Measurements from ENCODE around the gene DNAAF5.

Gene DNAAF5

GRCh38 chr7:726084-726853 is at the start of gene DNAAF5:
Gene DNAAF5 (plus strand): TSS chr7:726699. CDS start chr7:726721, 22 bp downstream.
- DNase-seq (ENCODE audit: low spot score), result peak; percentile 76

- DNase-seq (ENCODE audit: low spot score), result no peak
Measured at GRCh38 chr7:676972-677385, 49.5 kb upstream of the DNAAF5 start.

- no peak for DNase-seq (ENCODE audit: low spot score)
Measured at GRCh38 chr7:680411-681127, 45.9 kb upstream of the DNAAF5 start.

- DNase-seq (ENCODE audit: low spot score), result no peak
Measured at GRCh38 chr7:681551-682307, 44.8 kb upstream of the DNAAF5 start.

GRCh38 chr7:682810-683209 is 43.7 kb upstream of the DNAAF5 start:
- no peak for DNase-seq (ENCODE audit: low spot score)

- no peak for DNase-seq (ENCODE audit: low spot score)
Measured at GRCh38 chr7:683526-684205, 42.8 kb upstream of the DNAAF5 start.

- no peak for DNase-seq (ENCODE audit: low spot score)
Measured at GRCh38 chr7:684416-684815, 42.1 kb upstream of the DNAAF5 start.

GRCh38 chr7:685540-685939 is 41.0 kb upstream of the DNAAF5 start:
- DNase-seq (ENCODE audit: low spot score), result no peak

- no peak for DNase-seq (ENCODE audit: low spot score)
Measured at GRCh38 chr7:690478-691360, 35.8 kb upstream of the DNAAF5 start.

GRCh38 chr7:691361-692045 is 35.0 kb upstream of the DNAAF5 start:
- no peak for DNase-seq (ENCODE audit: low spot score)

GRCh38 chr7:693280-693679 is 33.2 kb upstream of the DNAAF5 start:
- DNase-seq (ENCODE audit: low spot score), result no peak

GRCh38 chr7:696426-696811 is 30.1 kb upstream of the DNAAF5 start:
- DNase-seq (ENCODE audit: low spot score), result no peak

GRCh38 chr7:696812-697551 is 29.5 kb upstream of the DNAAF5 start:
- peak; percentile 47 for DNase-seq (ENCODE audit: low spot score)

GRCh38 chr7:698515-699475 is 27.7 kb upstream of the DNAAF5 start:
- peak; percentile 22 for DNase-seq (ENCODE audit: low spot score)

GRCh38 chr7:699476-700170 is 26.9 kb upstream of the DNAAF5 start:
- DNase-seq (ENCODE audit: low spot score), result no peak

- no peak for DNase-seq (ENCODE audit: low spot score)
Measured at GRCh38 chr7:701086-701671, 25.3 kb upstream of the DNAAF5 start.

GRCh38 chr7:703049-703448 is 23.4 kb upstream of the DNAAF5 start:
- no peak for DNase-seq (ENCODE audit: low spot score)

- DNase-seq (ENCODE audit: low spot score), result no peak
Measured at GRCh38 chr7:706721-707120, 19.8 kb upstream of the DNAAF5 start.
